HG02885 (cell line): ENCODE results near the gene VASN.
A peak's percentile ranks its signal among the peaks of the same experiment; 100 is the strongest.

Experiments
- ATAC-seq: cut with Tn5 transposase; IDR thresholded peaks from one replicate; pipeline ENCODE4 v1.9.1; 2021; ENCODE audit warnings: mild to moderate bottlenecking; ENCODE audit not compliant: unreplicated experiment, poor library complexity

The VASN gene

GRCh38 chr16:4350787-4351659 is 20.6 kb upstream of the VASN start, which contains the start of gene PAM16:
PAM16 (minus strand) TSS chr16:4351321; CDS start chr16:4351234, 87 bp downstream.
- peak; percentile 90 for ATAC-seq

- no peak for ATAC-seq
Observed at GRCh38 chr16:4351880-4352279, 19.8 kb upstream of the VASN start.

- no peak for ATAC-seq
Observed at GRCh38 chr16:4352843-4353242, 18.8 kb upstream of the VASN start.

- ATAC-seq = no peak
Observed at GRCh38 chr16:4353675-4354074, 18.0 kb upstream of the VASN start.

GRCh38 chr16:4354512-4355409 is 16.9 kb upstream of the VASN start:
- ATAC-seq = no peak

GRCh38 chr16:4356820-4357219 is 14.8 kb upstream of the VASN start:
- ATAC-seq = no peak

- ATAC-seq = no peak
Observed at GRCh38 chr16:4358236-4358635, 13.4 kb upstream of the VASN start.

- no peak for ATAC-seq
Observed at GRCh38 chr16:4358831-4359561, 12.7 kb upstream of the VASN start.

GRCh38 chr16:4359914-4360313 is 11.7 kb upstream of the VASN start:
- no peak for ATAC-seq

GRCh38 chr16:4360538-4361021 is 11.1 kb upstream of the VASN start:
- no peak for ATAC-seq

- ATAC-seq = no peak
Observed at GRCh38 chr16:4361033-4361943, 10.4 kb upstream of the VASN start.

GRCh38 chr16:4361944-4362311 is 9.7 kb upstream of the VASN start:
- no peak for ATAC-seq

GRCh38 chr16:4362476-4363135 is 9.0 kb upstream of the VASN start:
- ATAC-seq = no peak

- ATAC-seq = no peak
Observed at GRCh38 chr16:4364196-4365013, 7.2 kb upstream of the VASN start.

- peak; percentile 77 for ATAC-seq
Observed at GRCh38 chr16:4365014-4365406, 6.6 kb upstream of the VASN start.

GRCh38 chr16:4365615-4366014 is 6.0 kb upstream of the VASN start:
- ATAC-seq = no peak

GRCh38 chr16:4366016-4366415 is 5.6 kb upstream of the VASN start:
- ATAC-seq = no peak

GRCh38 chr16:4367393-4367856 is 4.2 kb upstream of the VASN start:
- ATAC-seq = no peak
